B cell (primary cell): ENCODE measurements around the gene ABCA4. TPM values are rescaled to one million over a fixed set of nuclear protein-coding genes. Genes with fewer than 3 reads are reported as not detected.

ENCODE experiments used
- ATAC-seq: fragments of 200-7000 bp; cut with Tn5 transposase; one replicate; pipeline ENCODE4 v1.10.0; 2021; ENCODE audit warnings: low read depth, mild to moderate bottlenecking, moderate number of reproducible peaks, moderate library complexity
- CTCF ChIA-PET: fragments of 350-600 bp; sonication (Branson Sonifier 250); formaldehyde crosslinking; loops from one replicate; lab custom pipeline; 2021; ENCODE audit warnings: antibody characterized with exemption, inconsistent platforms; lab: Charles Lee
- POLR2A ChIA-PET: fragments of 350-600 bp; sonication (Branson Sonifier 250); formaldehyde crosslinking; loops from one replicate; lab custom pipeline; 2021; ENCODE audit warnings: antibody characterized with exemption; lab: Charles Lee
- DNase-seq: peaks from one replicate; pipeline ENCODE4 v3.0.0; 2013
- H2AFZ ChIP-seq: 2 replicates; pipeline ENCODE4 v1.6.1; 2012; ENCODE audit warnings: mild to moderate bottlenecking, low read depth, low read length; ENCODE audit not compliant: insufficient read depth, poor library complexity, severe bottlenecking
- H3K27ac ChIP-seq, 2 donors: 1 replicate in 1 of 2; 2 replicates in 1 of 2; pipeline ENCODE4 v1.5.1; 2012 to 2013; ENCODE audit warnings: low read length in 2 of 2, mild to moderate bottlenecking in 2 of 2, moderate library complexity in 1 of 2
- H3K27me3 ChIP-seq, 4 experiments: fragments of 200-600 bp in 1 of 4; sonication (generic) in 1 of 4; replicated peaks in 1 of 4; 1 replicate in 2 of 4; 2 replicates in 2 of 4; pipeline versions ENCODE4 v1.6.1 to v1.7.0; 2013 to 2016; ENCODE audit warnings: low read length in 3 of 4, mild to moderate bottlenecking in 2 of 4, mixed read lengths in 1 of 4, moderate library complexity in 1 of 4; ENCODE audit not compliant: insufficient read depth in 4 of 4, control insufficient read depth in 3 of 4; ENCODE audit errors: control extremely low read depth in 1 of 4
- H3K36me3 ChIP-seq, 2 experiments: replicated peaks in 1 of 2; 1 replicate in 1 of 2; 2 replicates in 1 of 2; pipeline versions ENCODE4 v1.6.1 to v1.7.1; 2013; ENCODE audit warnings: low read length in 1 of 2; ENCODE audit not compliant: insufficient read depth in 2 of 2, control insufficient read depth in 1 of 2; ENCODE audit errors: control extremely low read depth in 1 of 2, extremely low read depth in 1 of 2
- H3K4me1 ChIP-seq, 2 donors: fragments of 200-600 bp in 1 of 2; sonication (generic) in 1 of 2; 1 replicate in 1 of 2; 2 replicates in 1 of 2; pipeline versions ENCODE4 v1.5.1 to v1.6.1; 2013 to 2017; ENCODE audit warnings: low read length in 2 of 2; ENCODE audit not compliant: control insufficient read depth in 2 of 2, insufficient read depth in 2 of 2
- H3K4me2 ChIP-seq: replicated peaks from 2 replicates; pipeline ENCODE3; 2012; ENCODE audit warnings: mild to moderate bottlenecking, low read depth, low read length; ENCODE audit not compliant: poor library complexity, severe bottlenecking
- H3K4me3 ChIP-seq, 5 experiments: fragments of 200-600 bp in 1 of 5; sonication (generic) in 1 of 5; 1 replicate in 3 of 5; 2 replicates in 2 of 5; pipeline versions ENCODE4 v1.5.1 to v1.7.0; 2011 to 2016; ENCODE audit warnings: low read length in 4 of 5, mild to moderate bottlenecking in 4 of 5, low read depth in 2 of 5, control low read depth in 1 of 5, moderate library complexity in 1 of 5; ENCODE audit not compliant: insufficient read depth in 1 of 5; ENCODE audit errors: control extremely low read depth in 1 of 5, extremely low read depth in 1 of 5
- H3K79me2 ChIP-seq: fragments of 200-600 bp; sonication (generic); one replicate; pipeline ENCODE4 v1.6.0; 2016; ENCODE audit warnings: low read length; ENCODE audit not compliant: control insufficient read depth, insufficient read depth
- H3K9ac ChIP-seq: fragments of 200-600 bp; sonication (generic); 2 replicates; pipeline ENCODE4 v1.6.1; 2017; ENCODE audit warnings: mild to moderate bottlenecking, low read length, moderate library complexity
- H3K9me3 ChIP-seq, 3 donors: one replicate each; pipeline versions ENCODE4 v1.6.1 to v1.7.1; 2013; ENCODE audit warnings: low read length in 2 of 3; ENCODE audit not compliant: control insufficient read depth in 2 of 3, insufficient read depth in 1 of 3; ENCODE audit errors: control extremely low read depth in 1 of 3
- H4K20me1 ChIP-seq: 2 replicates; pipeline ENCODE4 v1.6.0; 2012; ENCODE audit warnings: mild to moderate bottlenecking, low read length; ENCODE audit not compliant: insufficient read depth, control insufficient read depth, poor library complexity, severe bottlenecking
- H3K27ac Mint-ChIP-seq: one replicate; pipeline ENCODE4 v1.8.0; 2021; ENCODE audit warnings: mixed read lengths
- H3K27me3 Mint-ChIP-seq: one replicate; pipeline ENCODE4 v1.8.0; 2021; ENCODE audit warnings: mixed read lengths
- H3K4me1 Mint-ChIP-seq: one replicate; pipeline ENCODE4 v1.8.0; 2021; ENCODE audit warnings: mixed read lengths
- H3K4me3 Mint-ChIP-seq: one replicate; pipeline ENCODE4 v1.8.0; 2021; ENCODE audit warnings: mixed read lengths
- H3K9me3 Mint-ChIP-seq: one replicate; pipeline ENCODE4 v1.8.0; 2022; ENCODE audit warnings: mixed read lengths; ENCODE audit not compliant: insufficient read depth
- CTCF ChIP-seq: fragments of 200-600 bp; IDR thresholded peaks from one replicate; pipeline ENCODE4 v1.8.0; 2022; ENCODE audit warnings: antibody characterized with exemption, mild to moderate bottlenecking
- EZH2 ChIP-seq: IDR thresholded peaks from 2 replicates; pipeline ENCODE4 v1.6.1; 2012; ENCODE audit warnings: borderline replicate concordance, low read depth, mild to moderate bottlenecking, moderate library complexity, low read length; ENCODE audit not compliant: insufficient read depth, poor library complexity, severe bottlenecking
- WGBS: methylation state at CpG from one replicate; pipeline ENCODE4 v1.1.5; 2013; ENCODE audit warnings: missing lambda C conversion rate; ENCODE audit not compliant: insufficient coverage; 5-methylcytosine and 5-hydroxymethylcytosine counted together
- intact Hi-C: fragments of 100-400 bp; cut with micrococcal nuclease; formaldehyde crosslinking; loops from one replicate; pipeline ENCODE4 v1.10.0; 2022
- polyA plus RNA-seq: library from polyadenylated mRNA; depleted of rRNA; stranded (reverse); fragments of >200 nt; gene quantifications from 2 replicates; pipeline ENCODE4 v1.2.3, GENCODE V29; 2012
- total RNA-seq, 2 donors: library from RNA; stranded (reverse); fragments of 120-200 nt in 1 of 2; gene quantifications; 1 replicate in 1 of 2; 2 replicates in 1 of 2; pipeline versions ENCODE4 v1.2.3 to v1.2.4, GENCODE V29; 2013 to 2022

Gene ABCA4
- total and polyA plus RNA-seq, 2 donors (not counting 1 experiment from before 2014, with no cell fraction given), result not detected

GRCh38 chr1:94084085-94084484 lies 36.9 kb downstream of the ABCA4 start:
- DNase-seq (no peak), ATAC-seq (no peak)
- no peak overlapping the region for H3K27ac ChIP-seq
- no peaks in the 10 kb centered on the region for H3K9me3 ChIP-seq
- H3K9ac ChIP-seq, result no peak overlapping the region
- H3K27me3 ChIP-seq, result peaks cover 0 to 5% (median 2%) of the 10 kb centered on the region in 4 experiments
- Mint-ChIP-seq H3K27me3 (peaks cover 16% of the 10 kb centered on the region), H3K27ac (no peak overlapping the region), H3K4me1 (no peaks in the 10 kb centered on the region), H3K4me3 (no peak overlapping the region), H3K9me3 (no peaks in the 10 kb centered on the region)
- no peak overlapping the region for H3K4me3 ChIP-seq
- H3K36me3 ChIP-seq, result no peaks in the 10 kb centered on the region
- no peaks in the 10 kb centered on the region for H4K20me1 ChIP-seq
- no peak for TF ChIP-seq EZH2
- TF ChIP-seq CTCF, result no peak
- no peaks in the 10 kb centered on the region for H3K79me2 ChIP-seq
- H3K4me2 ChIP-seq, result no peak overlapping the region
- CTCF ChIA-PET, result no interaction called here
- H3K4me1 ChIP-seq, result no peaks in the 10 kb centered on the region
- H2AFZ ChIP-seq, result no peak overlapping the region
- POLR2A ChIA-PET, result no interaction called here
- intact Hi-C loops, result no loop called here

- WGBS, result 0% methylated on average over 4 of the region's 4 CpGs
- H3K4me1 ChIP-seq, result no peaks in the 10 kb centered on the region
- H3K27ac Mint-ChIP-seq, result no peak overlapping the region
- no peaks in the 10 kb centered on the region for H3K36me3 ChIP-seq
- ATAC-seq (no peak), DNase-seq (no peak)
- H3K27me3 Mint-ChIP-seq, result peaks cover 16% of the 10 kb centered on the region
- H3K4me1 Mint-ChIP-seq, result no peaks in the 10 kb centered on the region
- no peak overlapping the region for H2AFZ ChIP-seq
- peaks cover 0 to 5% (median 2%) of the 10 kb centered on the region in 4 experiments for H3K27me3 ChIP-seq
- TF ChIP-seq EZH2 (no peak), CTCF (no peak)
- H3K27ac ChIP-seq, result no peak overlapping the region
- H3K4me3 Mint-ChIP-seq, result no peak overlapping the region
- POLR2A ChIA-PET, result no interaction called here
- no peaks in the 10 kb centered on the region for H4K20me1 ChIP-seq
- CTCF ChIA-PET, result no interaction called here
- H3K4me3 ChIP-seq, result no peak overlapping the region
- H3K9me3 Mint-ChIP-seq, result no peaks in the 10 kb centered on the region
- no peaks in the 10 kb centered on the region for H3K9me3 ChIP-seq
- intact Hi-C loops, result no loop called here
- H3K79me2 ChIP-seq, result no peaks in the 10 kb centered on the region
- no peak overlapping the region for H3K4me2 ChIP-seq
- no peak overlapping the region for H3K9ac ChIP-seq
Observed at GRCh38 chr1:94083681-94084080, 37.3 kb downstream of the ABCA4 start.
